ENCODE data around the gene ANKRD42. TPM values are rescaled to one million over a fixed set of nuclear protein-coding genes. Genes with fewer than 3 reads are reported as not detected.
"Not testable (repeated sequence)": the region's sequence is repeated elsewhere in the genome, so short reads cannot be mapped to it uniquely, and the experiment has no call there.

ANKRD42 gene
- total and polyA plus RNA-seq, 2 of the 8 experiments (the other 6 are each of a cell fraction or from before 2014, with no cell fraction given): 2.0 to 5.5 TPM

DNA sequence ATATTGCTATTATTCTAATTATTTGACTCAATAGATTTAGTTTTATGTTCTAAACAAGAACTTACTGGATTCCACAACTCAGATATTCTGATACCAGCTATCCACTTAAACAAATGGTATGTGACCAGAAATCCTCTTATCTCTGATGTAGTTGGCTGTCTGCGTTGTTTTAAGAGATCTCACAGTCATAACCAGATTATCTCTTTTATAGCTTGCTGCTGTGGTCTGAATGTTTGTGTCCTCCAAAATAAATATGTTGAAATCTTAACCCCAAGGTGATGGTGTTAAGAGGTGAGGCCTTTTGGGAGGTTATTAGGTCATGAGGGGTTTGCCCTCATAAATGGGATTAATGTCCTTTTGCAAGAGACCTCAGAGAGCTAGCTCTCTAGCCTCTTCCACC, 12.7 kb downstream of the ANKRD42 start (continued):
- TF ChIP-seq, protein P1, sequence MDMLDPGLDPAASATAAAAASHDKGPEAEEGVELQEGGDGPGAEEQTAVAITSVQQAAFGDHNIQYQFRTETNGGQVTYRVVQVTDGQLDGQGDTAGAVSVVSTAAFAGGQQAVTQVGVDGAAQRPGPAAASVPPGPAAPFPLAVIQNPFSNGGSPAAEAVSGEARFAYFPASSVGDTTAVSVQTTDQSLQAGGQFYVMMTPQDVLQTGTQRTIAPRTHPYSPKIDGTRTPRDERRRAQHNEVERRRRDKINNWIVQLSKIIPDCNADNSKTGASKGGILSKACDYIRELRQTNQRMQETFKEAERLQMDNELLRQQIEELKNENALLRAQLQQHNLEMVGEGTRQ (IDR thresholded peaks at IDR 0.05; ENCODE audit: low read length): no peak
- no peak for TF ChIP-seq EGR1 (IDR thresholded peaks at IDR 0.05; ENCODE audit: borderline replicate concordance, low read depth, low read length)
- no peak for TF ChIP-seq TAF7 (optimal IDR thresholded peaks at IDR 0.05; ENCODE audit: borderline replicate concordance, low read depth, low read length)
- TF ChIP-seq BACH1 (IDR thresholded peaks at IDR 0.05; ENCODE audit: low read length): no peak
- no peak for TF ChIP-seq POU5F1 (IDR thresholded peaks at IDR 0.05; ENCODE audit: low read depth, low read length)

DNA sequence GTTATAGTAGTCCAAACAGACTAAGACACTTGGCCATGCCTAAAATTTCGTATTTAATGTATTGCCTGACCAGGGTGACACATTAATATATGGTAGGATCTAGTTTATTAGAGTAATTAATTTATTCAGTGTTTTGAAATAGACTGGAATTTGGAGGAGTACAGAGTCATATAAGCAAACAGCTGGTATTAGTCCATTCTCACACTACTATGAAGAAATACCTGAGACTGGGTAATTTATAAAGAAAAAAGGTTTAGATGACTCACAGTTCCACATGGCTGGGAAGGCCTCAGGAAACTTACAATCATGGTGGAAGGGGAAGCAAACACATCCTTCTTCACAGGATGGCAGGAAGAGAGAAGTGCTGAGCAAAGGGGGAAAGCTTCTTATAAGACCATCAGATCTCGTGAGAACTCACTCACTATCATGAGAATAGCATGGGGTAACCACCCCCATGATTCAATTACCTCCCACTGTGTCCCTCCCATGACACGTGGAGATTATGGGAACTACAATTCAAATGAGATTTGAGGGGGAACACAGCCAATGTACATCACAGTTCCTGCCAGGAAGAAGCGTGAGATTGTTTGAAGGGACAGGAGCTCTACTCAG, 13.4 kb downstream of the ANKRD42 start:
- H4K8ac ChIP-seq (ENCODE audit: extremely low read depth, insufficient read depth, low read length); H3K4me3 ChIP-seq (ENCODE audit: extremely low read depth in 1 of 4, insufficient read depth in 2 of 4, low read depth in 3 of 4, low read length in 4 of 4); H2BK20ac ChIP-seq (ENCODE audit: low read length); H3K18ac ChIP-seq (ENCODE audit: extremely low read depth, low read length); H3K23ac ChIP-seq (ENCODE audit: insufficient read length); H4K5ac ChIP-seq (ENCODE audit: insufficient read length, low read depth, low read length); H3K9ac ChIP-seq (replicated peaks in 1 of 4; ENCODE audit: extremely low read depth in 1 of 4, low read depth in 3 of 4, low read length in 3 of 4); H3K9me3 ChIP-seq (ENCODE audit: insufficient read depth in 2 of 2, low read depth in 1 of 2, low read length in 1 of 2); H2BK12ac ChIP-seq (ENCODE audit: low read depth, low read length); H3K79me1 ChIP-seq (ENCODE audit: low read depth, low read length); H3K4me1 ChIP-seq (replicated peaks in 1 of 4; ENCODE audit: control insufficient read depth in 3 of 4, insufficient read depth in 4 of 4, low read length in 3 of 4); H3K56ac ChIP-seq (replicated peaks; ENCODE audit: insufficient read length, low read depth, low read length); H2BK120ac ChIP-seq (replicated peaks; ENCODE audit: low read depth, low read length); H3K23me2 ChIP-seq (ENCODE audit: low read depth, low read length); H4K91ac ChIP-seq (replicated peaks; ENCODE audit: insufficient read length, low read length); H2BK5ac ChIP-seq (ENCODE audit: low read depth, low read length); H3K14ac ChIP-seq (ENCODE audit: insufficient read length); DNase-seq (ENCODE audit: low read depth in 1 of 2, low spot score in 2 of 2); H2BK15ac ChIP-seq (ENCODE audit: low read length); FAIRE-seq; H3K27me3 ChIP-seq (replicated peaks in 1 of 4; ENCODE audit: control insufficient read depth in 3 of 4, extremely low read depth in 1 of 4, insufficient read depth in 3 of 4, low read length in 3 of 4); H3K4me2 ChIP-seq (ENCODE audit: insufficient read depth in 1 of 2, low read depth in 2 of 2, low read length in 2 of 2); H3K4ac ChIP-seq (replicated peaks; ENCODE audit: insufficient read length, low read depth, low read length); H4K20me1 ChIP-seq (replicated peaks in 1 of 2; ENCODE audit: control insufficient read depth in 1 of 2, insufficient read depth in 2 of 2, low read length in 2 of 2); H3K79me2 ChIP-seq (ENCODE audit: control insufficient read depth in 1 of 2, insufficient read depth in 2 of 2, low read length in 2 of 2); H2AK5ac ChIP-seq (ENCODE audit: low read depth, low read length); H3K36me3 ChIP-seq (ENCODE audit: control insufficient read depth in 2 of 4, insufficient read depth in 4 of 4, low read length in 3 of 4); H3K27ac ChIP-seq (ENCODE audit: low read depth, low read length); H2AFZ ChIP-seq (ENCODE audit: low read length): not testable (repeated sequence)
- ChIA-PET CTCF (ENCODE audit: partially characterized antibody) (interaction anchor here (1.3 to 1.6 kb wide), 2 partner anchors 12 to 610 kb away, joined by 4 to 6 read pairs; no protein-coding TSS in a partner anchor), POLR2A (ENCODE audit: partially characterized antibody) (interaction anchor here (2.0 kb wide), 1 partner anchor 18 kb away, joined by 7 read pairs; no protein-coding TSS in a partner anchor)
- 74% methylated on average over 4 of the region's 4 CpGs; no CpG with 5 or more reads in 1 of the 2 experiments for WGBS, 2 experiments (ENCODE audit: extremely low coverage in 1 of 2, insufficient coverage in 1 of 2, insufficient read length in 1 of 2, insufficient replicate concordance in 2 of 2, low coverage in 1 of 2, low lambda C conversion rate in 2 of 2, missing lambda C conversion rate in 1 of 2)

Data from H1 (cell line).